Measurements from ENCODE around the gene TAF4. TPM values are rescaled to one million over a fixed set of nuclear protein-coding genes. Genes with fewer than 3 reads are reported as not detected.

TAF4 gene
- total RNA-seq, 6 experiments from 2014 or later, result 9.0 to 13.0 (median 11.3) TPM

- intact Hi-C loops (cut with DNase I), result no loop called here
- no peaks in the 10 kb centered on the region for H3K4me1 ChIP-seq
- no peaks in the 10 kb centered on the region for H3K9me3 ChIP-seq
- no peak for TF ChIP-seq CTCF (IDR thresholded peaks at IDR 0.05)
- no peak for TF ChIP-seq POLR2A (IDR thresholded peaks at IDR 0.05)
- H3K4me3 ChIP-seq, result no peak overlapping the region
- ATAC-seq, result no peak
- 79% methylated on average over 11 of the region's 27 CpGs for WGBS (ENCODE audit: insufficient coverage, low coverage, low lambda C conversion rate, missing lambda C conversion rate)
- peaks cover 0 to 13% (median 4%) of the 10 kb centered on the region in 4 donors for H3K36me3 ChIP-seq
- no peak for DNase-seq
- H3K27me3 ChIP-seq, result no peaks in the 10 kb centered on the region
- H3K27ac ChIP-seq, result no peak overlapping the region
Measured at GRCh38 chr20:61969806-61970205, 95.9 kb downstream of the TAF4 start.

DNA sequence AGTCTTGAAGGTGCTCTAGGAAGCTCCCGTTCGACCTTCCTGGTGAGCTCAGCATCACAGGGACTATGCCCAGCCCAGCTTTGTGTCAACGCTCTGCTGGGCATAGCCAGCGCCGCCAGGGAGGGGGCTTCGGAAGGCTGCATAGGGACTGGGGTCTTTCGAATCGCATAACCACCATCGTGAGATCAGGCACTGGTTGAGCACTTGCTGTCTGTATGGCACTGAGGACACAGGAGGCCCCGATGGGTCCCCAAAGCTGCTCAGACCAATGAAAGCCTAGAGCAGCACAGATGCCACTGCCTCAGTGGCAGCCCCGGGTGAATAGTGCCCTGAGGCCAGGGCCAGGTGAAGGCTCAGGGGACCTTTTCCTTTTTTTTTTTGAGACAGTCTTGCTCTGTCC is 96.7 kb downstream of the TAF4 start:
- intact Hi-C loops (cut with DNase I), result no loop called here
- Histone ChIP-seq H3K27me3 (no peaks in the 10 kb centered on the region), H3K36me3 (peaks cover 0 to 5% (median under 1%) of the 10 kb centered on the region in 4 donors), H3K27ac (no peak overlapping the region), H3K9me3 (no peaks in the 10 kb centered on the region), H3K4me1 (no peaks in the 10 kb centered on the region), H3K4me3 (no peak overlapping the region)
- no peak for ATAC-seq
- no peak for DNase-seq
- WGBS (ENCODE audit: insufficient coverage, low coverage, low lambda C conversion rate, missing lambda C conversion rate), result 70% methylated on average over 2 of the region's 11 CpGs
- TF ChIP-seq POLR2A (IDR thresholded peaks at IDR 0.05), result no peak
- no peak for TF ChIP-seq CTCF (IDR thresholded peaks at IDR 0.05)

GRCh38 chr20:61968036-61968810 is 97.5 kb downstream of the TAF4 start:
- WGBS (ENCODE audit: insufficient coverage, low coverage, low lambda C conversion rate, missing lambda C conversion rate), result 75% methylated on average over 12 of the region's 22 CpGs
- H3K36me3 ChIP-seq, result no peaks in the 10 kb centered on the region
- DNase-seq (no peak), ATAC-seq (no peak)
- H3K9me3 ChIP-seq, result no peaks in the 10 kb centered on the region
- TF ChIP-seq POLR2A (IDR thresholded peaks at IDR 0.05) (no peak), CTCF (IDR thresholded peaks at IDR 0.05) (no peak)
- H3K4me1 ChIP-seq, result no peaks in the 10 kb centered on the region
- no peak overlapping the region for H3K4me3 ChIP-seq
- intact Hi-C loops (cut with DNase I), result no loop called here
- no peaks in the 10 kb centered on the region for H3K27me3 ChIP-seq
- no peak overlapping the region for H3K27ac ChIP-seq

DNA sequence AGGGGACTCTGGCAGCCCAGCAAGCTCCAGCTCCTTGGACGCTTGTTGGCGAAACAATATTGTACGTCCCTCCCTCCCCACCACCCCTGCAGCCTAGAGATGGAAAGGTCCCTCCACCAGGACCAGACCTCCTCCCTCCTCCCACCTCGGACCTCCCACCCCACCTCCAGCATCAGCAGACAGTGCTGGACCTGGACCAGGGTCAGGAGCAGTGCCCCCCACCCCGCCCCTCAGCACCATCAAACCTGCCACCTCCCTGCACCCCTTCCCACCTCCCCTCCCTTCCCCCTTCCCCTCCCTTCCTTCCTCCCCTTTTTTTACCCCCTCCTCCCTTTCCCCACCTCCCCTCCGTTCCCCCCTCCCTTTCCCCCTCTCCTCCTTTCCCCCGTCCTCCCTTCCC is 98.4 kb downstream of the TAF4 start:
- H3K4me3 ChIP-seq, result no peak overlapping the region
- 49% methylated on average over 4 of the region's 7 CpGs for WGBS (ENCODE audit: insufficient coverage, low coverage, low lambda C conversion rate, missing lambda C conversion rate)

More for the DNA sequence above, 98.4 kb downstream of the TAF4 start:
- intact Hi-C loops (cut with DNase I), result no loop called here
- TF ChIP-seq POLR2A (IDR thresholded peaks at IDR 0.05), result no peak
- no peak for TF ChIP-seq CTCF (IDR thresholded peaks at IDR 0.05)
- DNase-seq (no peak), ATAC-seq (no peak)
- Histone ChIP-seq H3K27ac (no peak overlapping the region), H3K4me1 (no peaks in the 10 kb centered on the region), H3K27me3 (no peaks in the 10 kb centered on the region), H3K9me3 (no peaks in the 10 kb centered on the region), H3K36me3 (no peaks in the 10 kb centered on the region)
